ENCODE data around the gene EHBP1. TPM values are rescaled to one million over a fixed set of nuclear protein-coding genes. Genes with fewer than 3 reads are reported as not detected.

EHBP1 gene
- total and polyA plus RNA-seq, 7 donors, result 3.9 to 20.2 (median 14.3) TPM

DNA sequence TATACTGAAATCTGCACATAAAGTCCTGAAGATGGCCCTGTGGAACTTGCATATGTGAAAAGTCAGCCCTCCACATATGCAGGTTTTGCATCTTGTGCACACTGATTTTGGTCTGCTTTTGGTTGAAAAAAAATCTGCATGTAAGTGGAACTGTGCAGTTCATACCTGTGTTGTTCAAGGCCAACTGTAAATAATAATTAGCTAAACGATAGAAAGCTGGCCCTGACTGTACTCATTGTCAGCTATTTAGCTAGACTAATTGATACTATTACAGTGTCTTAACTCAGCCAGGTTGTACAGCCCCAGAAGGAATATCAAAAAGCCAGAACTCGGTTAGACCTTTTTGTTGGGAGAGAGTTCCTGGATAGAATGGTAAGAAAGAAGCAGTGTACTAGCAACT lies 54.5 kb downstream of the EHBP1 start:
- DNase-seq (no peak), ATAC-seq (no peak)
- H3K27me3 ChIP-seq (ENCODE audit: insufficient read depth in 3 of 3, low read length in 2 of 3), result no peaks in the 10 kb centered on the region
- peaks cover 4% of the 10 kb centered on the region for H3K4me1 ChIP-seq
- H3K27ac ChIP-seq, result no peak overlapping the region
- TF ChIP-seq, protein P1, sequence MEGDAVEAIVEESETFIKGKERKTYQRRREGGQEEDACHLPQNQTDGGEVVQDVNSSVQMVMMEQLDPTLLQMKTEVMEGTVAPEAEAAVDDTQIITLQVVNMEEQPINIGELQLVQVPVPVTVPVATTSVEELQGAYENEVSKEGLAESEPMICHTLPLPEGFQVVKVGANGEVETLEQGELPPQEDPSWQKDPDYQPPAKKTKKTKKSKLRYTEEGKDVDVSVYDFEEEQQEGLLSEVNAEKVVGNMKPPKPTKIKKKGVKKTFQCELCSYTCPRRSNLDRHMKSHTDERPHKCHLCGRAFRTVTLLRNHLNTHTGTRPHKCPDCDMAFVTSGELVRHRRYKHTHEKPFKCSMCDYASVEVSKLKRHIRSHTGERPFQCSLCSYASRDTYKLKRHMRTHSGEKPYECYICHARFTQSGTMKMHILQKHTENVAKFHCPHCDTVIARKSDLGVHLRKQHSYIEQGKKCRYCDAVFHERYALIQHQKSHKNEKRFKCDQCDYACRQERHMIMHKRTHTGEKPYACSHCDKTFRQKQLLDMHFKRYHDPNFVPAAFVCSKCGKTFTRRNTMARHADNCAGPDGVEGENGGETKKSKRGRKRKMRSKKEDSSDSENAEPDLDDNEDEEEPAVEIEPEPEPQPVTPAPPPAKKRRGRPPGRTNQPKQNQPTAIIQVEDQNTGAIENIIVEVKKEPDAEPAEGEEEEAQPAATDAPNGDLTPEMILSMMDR (IDR thresholded peaks at IDR 0.05), result no peak
- no peak overlapping the region for H3K4me3 ChIP-seq
- WGBS, 3 donors, result 88 to 94% (median 89%) methylated on average over 2 of the region's 2 CpGs
- no peaks in the 10 kb centered on the region for H3K36me3 ChIP-seq (ENCODE audit: insufficient read depth in 1 of 2, low read depth in 1 of 2)
- intact Hi-C loops (cut with DNase I), result no loop called here
- H3K9me3 ChIP-seq, result no peaks in the 10 kb centered on the region

DNA sequence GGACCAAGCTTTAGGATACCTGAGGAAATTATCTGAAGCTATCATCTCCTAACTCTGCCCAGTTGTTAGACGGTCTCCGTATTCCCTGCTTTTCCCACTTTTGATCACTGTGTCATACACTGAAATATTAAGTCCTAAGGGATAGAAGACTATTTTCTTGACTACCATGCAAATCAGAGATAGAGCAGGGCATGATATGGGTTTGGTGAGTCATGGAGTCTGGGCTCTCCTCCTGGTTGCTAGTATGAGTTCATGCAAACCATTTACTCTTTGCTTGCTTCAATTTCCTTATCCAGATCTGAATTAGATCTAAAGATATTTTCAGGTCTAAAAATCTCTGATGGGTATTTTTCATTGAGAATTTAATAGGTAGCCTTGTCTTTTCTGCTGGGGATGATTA lies 55.0 kb downstream of the EHBP1 start:
- Histone ChIP-seq H3K27me3 (ENCODE audit: insufficient read depth in 3 of 3, low read length in 2 of 3) (no peaks in the 10 kb centered on the region), H3K4me1 (peaks cover 4% of the 10 kb centered on the region), H3K9me3 (no peaks in the 10 kb centered on the region), H3K4me3 (no peak overlapping the region), H3K36me3 (ENCODE audit: insufficient read depth in 1 of 2, low read depth in 1 of 2) (no peaks in the 10 kb centered on the region), H3K27ac (no peak overlapping the region)
- DNase-seq (no peak), ATAC-seq (no peak)
- 80 to 84% (median 83%) methylated on average over 2 of the region's 2 CpGs for WGBS, 3 donors
- intact Hi-C loops (cut with DNase I), result no loop called here
- TF ChIP-seq, protein P1 (IDR thresholded peaks at IDR 0.05), result no peak

DNA sequence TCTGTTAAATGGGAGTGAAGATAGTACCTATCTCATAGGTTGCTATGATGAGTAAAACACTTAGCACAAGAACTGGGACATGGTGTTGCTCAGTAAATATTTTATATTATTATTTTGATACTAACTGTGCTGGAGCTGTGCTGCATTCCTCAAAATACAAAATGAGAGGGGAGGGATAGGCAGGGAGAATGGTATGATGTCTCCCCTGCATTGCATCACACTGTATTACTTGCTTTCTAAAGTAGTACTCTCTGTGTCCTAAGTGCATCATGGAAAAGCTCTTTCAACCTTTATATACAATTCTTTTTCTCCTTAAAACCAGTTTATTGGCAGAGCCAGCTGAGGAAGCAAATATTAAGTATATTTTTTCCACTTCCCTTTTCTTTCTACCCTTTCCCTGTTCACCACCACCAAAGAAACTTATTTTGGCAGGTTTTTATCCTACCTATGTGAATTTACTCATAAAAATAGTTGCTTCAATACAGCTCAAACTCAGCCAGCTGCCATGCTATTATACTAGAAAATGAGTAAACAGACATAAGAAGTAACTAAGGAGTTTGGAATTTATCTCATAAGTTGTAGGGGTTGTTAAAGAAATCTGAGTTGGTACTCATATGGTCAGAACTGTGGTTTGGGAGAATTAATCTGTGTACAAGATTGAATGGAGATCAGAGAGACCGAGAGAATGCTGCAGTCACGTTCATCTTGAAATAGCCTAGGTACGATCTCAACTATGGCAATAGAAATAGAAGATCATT lies 60.3 kb downstream of the EHBP1 start:
- Histone ChIP-seq H3K27ac (no peak overlapping the region), H3K9me3 (no peaks in the 10 kb centered on the region), H3K27me3 (ENCODE audit: insufficient read depth in 3 of 3, low read length in 2 of 3) (no peaks in the 10 kb centered on the region), H3K4me1 (peaks cover 4% of the 10 kb centered on the region), H3K4me3 (no peak overlapping the region), H3K36me3 (ENCODE audit: insufficient read depth in 1 of 2, low read depth in 1 of 2) (no peaks in the 10 kb centered on the region)
- no peak for DNase-seq
- intact Hi-C loops (cut with DNase I), result no loop called here
- ATAC-seq, result no peak
- WGBS, 3 donors, result 96 to 99% (median 98%) methylated on average over 3 of the region's 3 CpGs
- TF ChIP-seq, protein P1 (IDR thresholded peaks at IDR 0.05), result no peak

DNA sequence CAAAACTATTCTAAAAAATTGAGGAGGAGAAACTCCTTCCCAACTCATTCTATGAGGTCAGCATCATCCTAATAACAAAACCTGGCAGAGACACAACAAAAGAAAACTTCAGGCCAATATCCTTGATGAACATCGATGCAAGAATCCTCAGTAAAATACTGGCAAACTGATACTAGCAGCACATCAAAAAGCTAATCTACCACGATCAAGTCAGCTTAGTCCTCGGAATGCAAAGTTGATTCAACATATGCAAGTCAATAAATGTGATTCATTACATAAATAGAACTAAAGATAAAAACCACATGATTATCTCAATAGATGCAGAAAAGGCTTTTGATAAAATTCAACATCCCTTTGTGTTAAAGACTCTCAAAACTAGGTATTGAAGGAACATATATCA lies 63.1 kb downstream of the EHBP1 start:
- ATAC-seq (no peak), DNase-seq (no peak)
- Histone ChIP-seq H3K36me3 (ENCODE audit: insufficient read depth in 1 of 2, low read depth in 1 of 2) (no peaks in the 10 kb centered on the region), H3K4me3 (no peak overlapping the region), H3K4me1 (peaks cover 4% of the 10 kb centered on the region), H3K9me3 (no peaks in the 10 kb centered on the region), H3K27me3 (ENCODE audit: insufficient read depth in 3 of 3, low read length in 2 of 3) (no peaks in the 10 kb centered on the region), H3K27ac (no peak overlapping the region)
- TF ChIP-seq, protein P1 (IDR thresholded peaks at IDR 0.05), result no peak
- 74 to 84% (median 76%) methylated on average over 3 of the region's 3 CpGs for WGBS, 3 donors
- intact Hi-C loops (cut with DNase I), result no loop called here

DNA sequence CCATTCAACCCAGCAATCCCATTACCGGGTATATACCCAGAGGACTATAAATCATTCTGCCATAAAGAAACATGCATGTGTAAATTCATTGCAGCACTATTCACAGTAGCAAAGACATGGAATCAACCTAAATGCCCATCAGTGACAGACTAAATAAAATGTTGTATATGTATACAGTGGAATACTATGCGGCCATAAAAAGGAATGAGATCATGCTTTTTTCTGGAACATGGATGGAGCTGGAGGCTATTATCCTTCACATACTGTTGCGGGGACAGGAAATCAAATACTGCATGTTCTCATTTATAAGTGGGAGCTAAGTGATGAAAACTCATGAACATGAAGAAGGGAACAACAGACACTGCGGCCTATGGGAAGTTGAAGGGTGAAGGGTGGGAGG lies 65.1 kb downstream of the EHBP1 start:
- Histone ChIP-seq H3K4me1 (no peaks in the 10 kb centered on the region), H3K27ac (no peak overlapping the region), H3K9me3 (no peaks in the 10 kb centered on the region), H3K4me3 (no peak overlapping the region), H3K27me3 (ENCODE audit: insufficient read depth in 3 of 3, low read length in 2 of 3) (no peaks in the 10 kb centered on the region), H3K36me3 (ENCODE audit: insufficient read depth in 1 of 2, low read depth in 1 of 2) (no peaks in the 10 kb centered on the region)
- DNase-seq (no peak), ATAC-seq (no peak)
- 71 to 74% (median 74%) methylated on average over 4 of the region's 4 CpGs for WGBS, 3 donors
- TF ChIP-seq, protein P1 (IDR thresholded peaks at IDR 0.05), result no peak
- intact Hi-C loops (cut with DNase I), result loop anchor here in 1 of 2 donors (5.0 kb wide), 1 partner anchor 63 kb away; the partner anchor contains the start of gene EHBP1
